ENCODE measurements around the gene PCDHA2. TPM values are rescaled to one million over a fixed set of nuclear protein-coding genes. Genes with fewer than 3 reads are reported as not detected.
"Not testable (repeated sequence)": the region's sequence is repeated elsewhere in the genome, so short reads cannot be mapped to it uniquely, and the experiment has no call there.

Gene PCDHA2
- total RNA-seq, 4 donors from 2014 or later: not detected

- peaks cover 4% of the 10 kb centered on the region for H3K27me3 ChIP-seq
- H3K27ac ChIP-seq: no peak within 1 kb of the TSS
- H3K36me3 ChIP-seq: no peaks in the 10 kb centered on the region
- H3K4me3 ChIP-seq: peak within 1 kb of the TSS; percentile 33
- no peaks in the 10 kb centered on the region for H3K4me1 ChIP-seq
- peaks cover 31% of the 10 kb centered on the region for H3K9me3 ChIP-seq
- no peak for DNase-seq (ENCODE audit: low spot score in 2 of 2)
- 20% methylated on average over 28 of the region's 47 CpGs for WGBS
- TF ChIP-seq POLR2AphosphoS5 (IDR thresholded peaks at IDR 0.05): no peak
- no peak for TF ChIP-seq EP300 (IDR thresholded peaks at IDR 0.05)
- TF ChIP-seq POLR2A (IDR thresholded peaks at IDR 0.05): no peak
- TF ChIP-seq, protein P1, sequence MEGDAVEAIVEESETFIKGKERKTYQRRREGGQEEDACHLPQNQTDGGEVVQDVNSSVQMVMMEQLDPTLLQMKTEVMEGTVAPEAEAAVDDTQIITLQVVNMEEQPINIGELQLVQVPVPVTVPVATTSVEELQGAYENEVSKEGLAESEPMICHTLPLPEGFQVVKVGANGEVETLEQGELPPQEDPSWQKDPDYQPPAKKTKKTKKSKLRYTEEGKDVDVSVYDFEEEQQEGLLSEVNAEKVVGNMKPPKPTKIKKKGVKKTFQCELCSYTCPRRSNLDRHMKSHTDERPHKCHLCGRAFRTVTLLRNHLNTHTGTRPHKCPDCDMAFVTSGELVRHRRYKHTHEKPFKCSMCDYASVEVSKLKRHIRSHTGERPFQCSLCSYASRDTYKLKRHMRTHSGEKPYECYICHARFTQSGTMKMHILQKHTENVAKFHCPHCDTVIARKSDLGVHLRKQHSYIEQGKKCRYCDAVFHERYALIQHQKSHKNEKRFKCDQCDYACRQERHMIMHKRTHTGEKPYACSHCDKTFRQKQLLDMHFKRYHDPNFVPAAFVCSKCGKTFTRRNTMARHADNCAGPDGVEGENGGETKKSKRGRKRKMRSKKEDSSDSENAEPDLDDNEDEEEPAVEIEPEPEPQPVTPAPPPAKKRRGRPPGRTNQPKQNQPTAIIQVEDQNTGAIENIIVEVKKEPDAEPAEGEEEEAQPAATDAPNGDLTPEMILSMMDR (IDR thresholded peaks at IDR 0.05): no peak
These were observed 12.5 kb downstream of the PCDHA2 start, which contains the start of gene PCDHA4 for GRCh38 chr5:140806834-140807775. Gene PCDHA4 (plus strand): TSS chr5:140807068.

GRCh38 chr5:140808241-140808888, 13.7 kb downstream of the PCDHA2 start:
- not testable (repeated sequence) for H3K36me3 ChIP-seq; H3K4me1 ChIP-seq; H3K27ac ChIP-seq; DNase-seq (ENCODE audit: low spot score in 2 of 2); H3K4me3 ChIP-seq; H3K27me3 ChIP-seq
- 74% methylated on average over 22 of the region's 62 CpGs for WGBS
- H3K9me3 ChIP-seq: peaks cover 21% of the 10 kb centered on the region

DNA sequence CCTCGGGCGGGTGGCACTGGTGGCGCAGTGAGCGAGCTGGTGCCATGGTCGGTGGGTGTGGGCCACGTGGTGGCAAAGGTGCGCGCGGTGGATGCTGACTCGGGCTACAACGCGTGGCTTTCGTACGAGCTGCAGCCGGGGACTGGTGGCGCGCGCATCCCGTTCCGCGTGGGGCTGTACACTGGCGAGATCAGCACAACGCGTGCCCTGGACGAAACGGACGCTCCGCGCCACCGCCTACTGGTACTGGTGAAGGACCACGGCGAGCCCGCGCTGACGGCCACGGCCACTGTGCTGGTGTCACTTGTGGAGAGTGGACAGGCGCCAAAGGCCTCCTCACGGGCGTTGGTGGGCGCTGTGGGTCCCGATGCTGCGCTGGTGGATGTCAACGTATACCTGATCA, 14.2 kb downstream of the PCDHA2 start:
- TF ChIP-seq POLR2A (IDR thresholded peaks at IDR 0.05) (no peak), POLR2AphosphoS5 (IDR thresholded peaks at IDR 0.05) (no peak), EP300 (IDR thresholded peaks at IDR 0.05) (no peak)
- TF ChIP-seq, protein P1 (IDR thresholded peaks at IDR 0.05): no peak
- no CpG with 5 or more reads among the region's 43 CpGs for WGBS
- Histone ChIP-seq H3K4me1 (no peaks in the 10 kb centered on the region), H3K27ac (no peak overlapping the region), H3K27me3 (peaks cover 4% of the 10 kb centered on the region), H3K36me3 (no peaks in the 10 kb centered on the region), H3K9me3 (peaks cover 21% of the 10 kb centered on the region), H3K4me3 (no peak overlapping the region)
- no peak for DNase-seq (ENCODE audit: low spot score in 2 of 2)

- 29% methylated on average over 35 of the region's 39 CpGs for WGBS
- peaks cover 6% of the 10 kb centered on the region for H3K27me3 ChIP-seq
- no peak within 1 kb of the TSS for H3K27ac ChIP-seq
- H3K36me3 ChIP-seq: no peaks in the 10 kb centered on the region
- no peak for DNase-seq (ENCODE audit: low spot score in 2 of 2)
- no peak within 1 kb of the TSS for H3K4me3 ChIP-seq
- H3K4me1 ChIP-seq: no peaks in the 10 kb centered on the region
- TF ChIP-seq POLR2AphosphoS5 (IDR thresholded peaks at IDR 0.05) (no peak), EP300 (IDR thresholded peaks at IDR 0.05) (no peak), POLR2A (IDR thresholded peaks at IDR 0.05) (no peak)
- TF ChIP-seq, protein P1 (IDR thresholded peaks at IDR 0.05): no peak
- peaks cover 25% of the 10 kb centered on the region for H3K9me3 ChIP-seq
These were observed 27.0 kb downstream of the PCDHA2 start, which contains the start of gene PCDHA5 for GRCh38 chr5:140821375-140822280. Gene PCDHA5 (plus strand): TSS chr5:140821613.

GRCh38 chr5:140822281-140822629, 27.6 kb downstream of the PCDHA2 start:
- whole genome bisulfite sequencing: 26% methylated on average over 6 of the region's 6 CpGs
- Histone ChIP-seq H3K27ac (no peak overlapping the region), H3K4me1 (no peaks in the 10 kb centered on the region), H3K4me3 (no peak overlapping the region), H3K9me3 (peaks cover 22% of the 10 kb centered on the region), H3K36me3 (no peaks in the 10 kb centered on the region), H3K27me3 (peaks cover 6% of the 10 kb centered on the region)
- DNase-seq (ENCODE audit: low spot score in 2 of 2): no peak
- TF ChIP-seq POLR2AphosphoS5 (IDR thresholded peaks at IDR 0.05) (no peak), EP300 (IDR thresholded peaks at IDR 0.05) (no peak), POLR2A (IDR thresholded peaks at IDR 0.05) (no peak)
- TF ChIP-seq, protein P1 (IDR thresholded peaks at IDR 0.05): no peak

- peaks cover 29% of the 10 kb centered on the region for H3K9me3 ChIP-seq
- not testable (repeated sequence) for H3K36me3 ChIP-seq; H3K4me1 ChIP-seq; H3K4me3 ChIP-seq; DNase-seq (ENCODE audit: low spot score in 2 of 2); H3K27me3 ChIP-seq; H3K27ac ChIP-seq
- 56% methylated on average over 40 of the region's 48 CpGs for WGBS
These were observed 28.3 kb downstream of the PCDHA2 start for GRCh38 chr5:140822969-140823368.

Measured in suprapubic skin (tissue), 4 donors.